GM10248 (cell line): ENCODE measurements around the gene LCLAT1.

ENCODE experiments used
- CTCF ChIA-PET: fragments of 300-600 bp; sonication (Branson Sonifier 250); formaldehyde crosslinking; extraction: SDS; loops from one replicate; lab custom pipeline; 2021; ENCODE audit warnings: antibody characterized with exemption; lab: Yijun Ruan, JAX
- POLR2A ChIA-PET: fragments of 350-650 bp; sonication (Branson Sonifier 250); formaldehyde crosslinking; extraction: SDS; loops from one replicate; lab custom pipeline; 2020; ENCODE audit warnings: antibody characterized with exemption; lab: Yijun Ruan, JAX
- DNase-seq: peaks from one replicate; pipeline ENCODE4 v3.0.0; 2012; ENCODE audit errors: extremely low spot score
- TF ChIP-seq, protein P1 (sequence below): IDR thresholded peaks from 2 replicates; pipeline ENCODE4 v1.5.1; 2012; ENCODE audit warnings: mild to moderate bottlenecking, low read depth; ENCODE audit errors: extremely low read depth, missing control alignments, control extremely low read depth

Gene LCLAT1

DNA sequence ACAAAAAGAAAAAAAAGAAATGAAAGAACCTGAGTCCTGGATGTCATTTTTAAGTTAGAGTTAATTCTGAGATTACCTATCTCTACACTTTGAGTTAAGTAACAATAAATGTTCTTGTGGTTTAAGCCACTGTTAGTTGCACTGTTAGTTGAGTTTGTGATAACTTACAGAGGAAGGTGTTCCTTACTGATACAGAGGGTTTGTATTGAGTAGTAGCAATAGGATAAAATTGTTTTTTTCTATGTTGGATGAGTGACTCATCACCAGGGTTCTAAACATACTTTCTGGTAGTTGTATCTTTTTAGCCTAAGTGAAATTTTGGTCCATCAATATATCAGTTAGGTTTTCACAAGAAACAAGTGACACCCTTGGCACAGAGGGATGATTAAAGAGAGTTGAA is 4.0 kb upstream of the LCLAT1 start:
- no peak for DNase-seq
- ChIA-PET POLR2A (no interaction called here), CTCF (no interaction called here)
- TF ChIP-seq, protein P1, sequence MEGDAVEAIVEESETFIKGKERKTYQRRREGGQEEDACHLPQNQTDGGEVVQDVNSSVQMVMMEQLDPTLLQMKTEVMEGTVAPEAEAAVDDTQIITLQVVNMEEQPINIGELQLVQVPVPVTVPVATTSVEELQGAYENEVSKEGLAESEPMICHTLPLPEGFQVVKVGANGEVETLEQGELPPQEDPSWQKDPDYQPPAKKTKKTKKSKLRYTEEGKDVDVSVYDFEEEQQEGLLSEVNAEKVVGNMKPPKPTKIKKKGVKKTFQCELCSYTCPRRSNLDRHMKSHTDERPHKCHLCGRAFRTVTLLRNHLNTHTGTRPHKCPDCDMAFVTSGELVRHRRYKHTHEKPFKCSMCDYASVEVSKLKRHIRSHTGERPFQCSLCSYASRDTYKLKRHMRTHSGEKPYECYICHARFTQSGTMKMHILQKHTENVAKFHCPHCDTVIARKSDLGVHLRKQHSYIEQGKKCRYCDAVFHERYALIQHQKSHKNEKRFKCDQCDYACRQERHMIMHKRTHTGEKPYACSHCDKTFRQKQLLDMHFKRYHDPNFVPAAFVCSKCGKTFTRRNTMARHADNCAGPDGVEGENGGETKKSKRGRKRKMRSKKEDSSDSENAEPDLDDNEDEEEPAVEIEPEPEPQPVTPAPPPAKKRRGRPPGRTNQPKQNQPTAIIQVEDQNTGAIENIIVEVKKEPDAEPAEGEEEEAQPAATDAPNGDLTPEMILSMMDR: no peak

DNA sequence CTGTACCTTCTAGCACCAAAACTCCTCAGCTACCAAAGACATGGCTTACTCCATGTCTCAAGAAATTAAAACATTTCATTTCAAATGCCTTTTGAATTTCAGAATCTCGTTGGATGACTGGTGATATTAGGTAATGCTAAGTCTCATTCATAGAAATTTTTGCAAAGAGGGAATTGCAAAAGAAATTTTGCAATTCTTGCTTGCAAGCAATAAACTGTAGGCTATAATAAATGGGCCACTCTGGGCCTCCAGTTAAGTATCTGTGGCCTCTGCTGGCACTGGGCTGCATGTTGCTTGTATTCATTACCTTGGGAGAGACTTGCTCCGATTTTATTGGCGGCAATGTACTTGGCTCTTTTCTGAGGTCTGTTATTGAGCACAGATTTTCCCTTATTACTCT is 2.8 kb upstream of the LCLAT1 start:
- DNase-seq: no peak
- CTCF ChIA-PET: interaction anchor here (1.2 kb wide), 1 partner anchor 279 kb away, joined by 3 read pairs; no protein-coding TSS in a partner anchor
- POLR2A ChIA-PET: no interaction called here
- TF ChIP-seq, protein P1: no peak

DNA sequence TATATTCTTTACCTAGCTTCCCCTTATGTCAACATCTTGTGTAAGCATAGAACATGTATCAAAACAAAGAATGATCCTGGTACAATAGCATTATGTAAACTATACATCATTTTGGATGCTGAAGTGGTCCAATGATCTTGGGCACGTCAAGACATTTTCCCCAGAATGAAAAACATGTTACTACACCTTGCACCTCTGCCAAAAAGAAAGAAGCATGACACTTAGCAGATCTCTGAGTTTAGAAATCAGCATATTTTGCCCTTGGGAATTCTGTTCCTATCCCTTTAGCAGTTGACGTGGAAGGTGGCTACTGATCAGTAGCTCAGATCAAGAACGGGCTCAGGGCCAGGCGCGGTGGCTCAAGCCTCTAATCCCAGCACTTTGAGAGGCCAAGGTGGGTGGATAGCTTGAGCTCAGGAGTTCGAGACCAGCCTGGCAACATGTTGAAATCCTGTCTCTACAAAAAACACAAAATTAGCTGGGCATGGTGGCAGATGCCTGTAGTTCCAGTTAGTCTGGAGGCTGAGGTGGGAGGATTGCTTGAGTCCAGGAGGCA is 1.7 kb upstream of the LCLAT1 start:
- ChIA-PET CTCF (interaction anchor here (0.9 to 1.8 kb wide), 5 partner anchors 9 to 280 kb away, joined by 3 to 4 read pairs (median 4); no protein-coding TSS in a partner anchor), POLR2A (interaction anchor here (0.6 kb wide), 1 partner anchor 242 kb away, joined by 3 read pairs; no protein-coding TSS in a partner anchor)
- TF ChIP-seq, protein P1: no peak
- DNase-seq: no peak

DNA sequence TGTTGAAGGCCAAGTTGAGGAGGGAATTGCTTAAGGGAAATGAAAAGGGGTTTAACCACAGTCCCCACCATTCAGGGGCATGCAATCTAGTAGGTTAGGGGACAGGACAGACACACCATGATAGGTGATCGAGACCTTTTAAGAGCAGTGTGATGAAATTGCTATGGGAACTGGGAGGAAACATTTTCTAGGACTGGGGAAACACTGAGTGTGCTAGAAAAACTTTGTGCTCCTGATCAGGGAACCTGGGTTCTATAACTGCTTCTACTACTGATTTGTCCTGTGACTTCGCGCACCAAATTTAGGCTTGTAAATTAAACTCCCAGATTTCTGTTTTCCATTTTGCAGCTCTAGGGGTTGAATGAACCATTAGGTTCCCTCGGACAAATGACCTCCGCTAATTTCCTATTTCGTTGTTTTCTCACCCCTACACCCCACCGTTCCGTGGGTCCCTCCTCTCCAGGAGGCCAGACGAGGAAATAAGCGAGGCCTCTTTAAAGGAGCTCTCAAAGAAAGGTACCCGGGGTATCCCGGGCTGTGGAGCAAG is 371 bp upstream of the LCLAT1 start:
- no peak for DNase-seq
- TF ChIP-seq, protein P1: no peak
- ChIA-PET POLR2A (interaction anchor here (1.0 kb wide), 1 partner anchor 214 kb away, joined by 3 read pairs; no protein-coding TSS in a partner anchor), CTCF (interaction anchor here (0.6 to 2.1 kb wide), 9 partner anchors 10 to 266 kb away, joined by 3 to 7 read pairs (median 4); no protein-coding TSS in a partner anchor)

DNA sequence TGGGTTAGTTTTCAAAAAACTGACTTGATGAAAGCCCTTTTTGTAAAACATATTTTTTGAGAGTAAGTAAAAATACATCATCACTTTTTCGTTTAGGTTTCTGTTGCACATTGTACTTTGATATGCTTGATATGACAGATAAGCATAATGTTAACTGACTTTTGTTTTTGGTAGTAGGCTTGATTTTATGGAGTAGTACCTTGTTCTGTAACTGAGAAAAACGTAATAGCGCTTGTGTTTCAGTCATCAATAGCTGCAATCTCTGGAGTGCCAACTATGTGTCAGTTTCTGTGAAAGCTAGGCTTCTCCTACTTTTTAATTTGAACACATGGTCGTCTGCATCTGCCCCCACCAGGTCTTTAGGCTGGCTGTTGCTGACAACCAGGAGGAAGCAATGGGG is 1.3 kb downstream of the LCLAT1 start:
- DNase-seq: no peak
- ChIA-PET POLR2A (no interaction called here), CTCF (interaction anchor here (1.5 kb wide), 1 partner anchor 263 kb away, joined by 4 read pairs; no protein-coding TSS in a partner anchor)
- TF ChIP-seq, protein P1: no peak

DNA sequence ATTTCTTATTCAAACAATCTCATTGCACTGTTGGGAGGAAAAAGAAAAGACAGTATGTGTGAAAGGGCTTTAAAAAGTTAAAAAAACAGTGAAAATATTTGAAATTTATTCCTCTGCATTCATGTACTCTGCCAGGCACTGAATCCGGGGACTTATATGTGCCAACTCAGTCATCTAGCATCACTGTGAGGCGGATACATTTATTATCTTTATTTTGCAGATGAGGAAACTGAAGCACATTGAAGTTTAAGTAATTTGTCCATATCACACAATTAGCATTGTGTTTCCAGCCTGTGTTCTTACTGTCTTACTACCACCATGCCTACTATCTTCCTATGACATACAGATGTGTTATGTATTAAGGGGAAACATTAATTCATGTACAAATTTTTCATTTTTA is 1.8 kb downstream of the LCLAT1 start:
- no peak for DNase-seq
- POLR2A ChIA-PET: no interaction called here
- CTCF ChIA-PET: no interaction called here
- TF ChIP-seq, protein P1: no peak
